ENCODE results near the gene CCDC33.

The CCDC33 gene

DNA sequence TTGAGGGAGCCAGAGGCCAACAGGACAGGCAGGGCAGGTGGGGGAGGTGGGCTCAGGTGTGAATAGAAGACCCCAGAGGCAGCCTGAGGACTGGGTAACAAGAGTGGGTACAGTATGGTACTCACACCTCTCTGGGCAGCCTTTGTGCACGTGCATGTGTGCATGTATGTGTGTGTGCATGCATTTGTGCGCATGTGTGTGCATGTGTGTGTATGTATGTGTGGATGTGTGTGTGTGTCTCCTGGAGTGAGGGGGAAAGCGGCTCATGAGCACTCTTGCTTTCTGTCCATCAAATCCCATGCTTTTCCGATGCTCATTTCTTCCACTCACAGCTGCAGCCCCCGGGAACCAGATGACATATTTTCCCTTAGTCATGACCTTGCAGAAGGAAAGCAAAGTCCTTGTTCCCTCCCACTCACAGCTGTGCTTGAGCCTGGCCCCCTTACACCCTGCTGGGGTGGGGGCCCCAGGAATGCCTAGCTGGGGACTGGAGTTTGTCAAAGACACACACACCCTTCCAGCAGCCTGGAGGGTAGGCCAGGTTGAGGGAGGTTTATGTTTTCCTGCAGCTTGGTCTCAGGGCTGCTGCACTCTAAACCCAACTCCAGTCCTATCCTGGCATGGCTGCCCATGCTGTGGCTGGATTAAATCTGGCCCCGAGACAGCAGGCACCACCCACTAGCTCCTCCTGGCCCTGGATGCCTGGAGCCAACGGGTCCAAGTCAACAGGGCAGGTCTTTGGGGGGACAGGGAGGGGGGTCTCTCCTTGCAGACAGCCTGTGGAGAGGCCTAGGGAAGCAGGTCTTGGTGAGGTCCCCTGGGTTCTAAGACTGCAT is 22.5 kb downstream of the CCDC33 start:
- TF ChIP-seq, protein P1, sequence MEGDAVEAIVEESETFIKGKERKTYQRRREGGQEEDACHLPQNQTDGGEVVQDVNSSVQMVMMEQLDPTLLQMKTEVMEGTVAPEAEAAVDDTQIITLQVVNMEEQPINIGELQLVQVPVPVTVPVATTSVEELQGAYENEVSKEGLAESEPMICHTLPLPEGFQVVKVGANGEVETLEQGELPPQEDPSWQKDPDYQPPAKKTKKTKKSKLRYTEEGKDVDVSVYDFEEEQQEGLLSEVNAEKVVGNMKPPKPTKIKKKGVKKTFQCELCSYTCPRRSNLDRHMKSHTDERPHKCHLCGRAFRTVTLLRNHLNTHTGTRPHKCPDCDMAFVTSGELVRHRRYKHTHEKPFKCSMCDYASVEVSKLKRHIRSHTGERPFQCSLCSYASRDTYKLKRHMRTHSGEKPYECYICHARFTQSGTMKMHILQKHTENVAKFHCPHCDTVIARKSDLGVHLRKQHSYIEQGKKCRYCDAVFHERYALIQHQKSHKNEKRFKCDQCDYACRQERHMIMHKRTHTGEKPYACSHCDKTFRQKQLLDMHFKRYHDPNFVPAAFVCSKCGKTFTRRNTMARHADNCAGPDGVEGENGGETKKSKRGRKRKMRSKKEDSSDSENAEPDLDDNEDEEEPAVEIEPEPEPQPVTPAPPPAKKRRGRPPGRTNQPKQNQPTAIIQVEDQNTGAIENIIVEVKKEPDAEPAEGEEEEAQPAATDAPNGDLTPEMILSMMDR (conservative IDR thresholded peaks at IDR 0.05; ENCODE audit: low read depth, low read length) = no peak
- H3K4me3 ChIP-seq (ENCODE audit: low read depth, low read length) = no peak overlapping the region
- peak; percentile 18 for DNase-seq (ENCODE audit: low read depth)

DNA sequence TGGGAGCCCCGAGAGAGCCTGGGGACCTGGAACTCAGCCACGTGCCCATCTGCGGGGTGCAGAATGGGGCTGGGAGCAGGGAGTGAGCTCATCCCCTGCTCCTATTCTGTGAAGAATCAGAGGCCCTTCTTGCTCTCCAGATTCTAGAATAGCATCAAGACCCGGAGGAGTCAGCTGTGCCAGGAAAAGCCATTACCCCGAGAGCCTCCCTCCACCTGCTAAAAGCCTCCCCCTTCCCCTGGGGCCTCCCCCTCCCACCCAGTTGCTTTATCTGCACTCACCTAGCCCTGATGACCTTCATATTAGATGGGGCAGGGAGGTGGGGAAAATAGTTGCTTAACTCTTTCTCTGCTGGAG is 23.1 kb downstream of the CCDC33 start:
- H3K4me3 ChIP-seq (ENCODE audit: low read depth, low read length) = no peak overlapping the region
- TF ChIP-seq, protein P1 (conservative IDR thresholded peaks at IDR 0.05; ENCODE audit: low read depth, low read length) = no peak
- no peak for DNase-seq (ENCODE audit: low read depth)

DNA sequence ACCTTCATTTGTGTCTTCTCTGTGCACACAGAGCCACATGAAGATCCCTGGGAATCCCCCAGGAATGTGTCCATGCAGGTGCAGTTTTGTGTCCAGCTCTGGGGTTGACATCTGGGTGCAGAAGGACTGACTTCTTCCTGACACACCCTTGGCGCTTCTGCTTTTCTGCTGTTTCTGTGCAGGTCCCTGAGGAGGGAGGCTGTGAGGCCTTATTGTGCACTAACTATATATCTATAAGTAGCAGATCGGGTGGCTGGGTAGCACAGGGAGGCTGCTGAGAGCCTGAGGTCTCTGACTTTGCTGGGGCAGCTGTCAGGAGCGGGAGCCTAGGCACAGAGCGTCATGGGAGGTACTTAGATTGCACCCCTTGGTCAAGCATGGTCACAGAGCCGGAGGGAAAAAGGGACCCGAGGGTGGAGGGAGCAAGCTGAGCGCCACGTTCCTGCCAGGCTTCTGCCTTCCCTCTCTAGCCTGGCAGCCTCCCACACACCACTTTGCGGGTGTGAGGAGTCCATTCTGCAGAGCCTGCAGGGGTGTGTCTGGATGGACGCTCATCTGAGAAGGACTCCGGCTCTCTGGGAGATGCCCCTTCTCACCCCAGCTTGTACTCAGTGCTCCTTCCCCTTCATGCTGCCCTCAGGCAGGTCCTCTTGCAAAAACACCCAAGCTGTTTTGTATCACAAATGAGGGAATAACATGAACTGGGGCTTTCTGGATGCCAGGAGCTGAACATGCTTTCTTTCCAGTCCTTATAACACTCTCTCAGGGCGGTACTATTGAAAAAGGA is 23.9 kb downstream of the CCDC33 start:
- TF ChIP-seq, protein P1 (conservative IDR thresholded peaks at IDR 0.05; ENCODE audit: low read depth, low read length) = no peak
- no peak overlapping the region for H3K4me3 ChIP-seq (ENCODE audit: low read depth, low read length)
- DNase-seq (ENCODE audit: low read depth) = no peak

DNA sequence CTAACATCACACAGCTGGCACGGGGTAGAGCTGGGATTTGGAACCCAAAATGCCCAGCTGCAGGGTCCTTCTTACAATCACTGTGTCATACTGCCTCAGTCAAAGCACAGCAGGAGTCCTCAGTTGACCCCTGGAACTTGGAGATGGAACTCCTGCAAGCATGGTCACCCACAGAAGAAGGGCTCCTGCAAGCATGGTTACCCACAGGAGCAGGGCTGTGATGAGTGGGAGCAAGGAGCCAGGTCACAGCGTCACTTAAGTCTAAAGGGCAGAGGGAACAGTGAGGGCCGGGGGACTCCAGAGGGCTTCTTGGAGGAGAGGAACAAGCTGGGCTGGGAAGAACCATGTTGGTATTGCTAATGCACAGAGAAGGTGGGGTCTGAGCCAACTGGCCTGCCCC is 24.9 kb downstream of the CCDC33 start:
- no peak for DNase-seq (ENCODE audit: low read depth)
- TF ChIP-seq, protein P1 (conservative IDR thresholded peaks at IDR 0.05; ENCODE audit: low read depth, low read length) = no peak
- H3K4me3 ChIP-seq (ENCODE audit: low read depth, low read length) = no peak overlapping the region

DNA sequence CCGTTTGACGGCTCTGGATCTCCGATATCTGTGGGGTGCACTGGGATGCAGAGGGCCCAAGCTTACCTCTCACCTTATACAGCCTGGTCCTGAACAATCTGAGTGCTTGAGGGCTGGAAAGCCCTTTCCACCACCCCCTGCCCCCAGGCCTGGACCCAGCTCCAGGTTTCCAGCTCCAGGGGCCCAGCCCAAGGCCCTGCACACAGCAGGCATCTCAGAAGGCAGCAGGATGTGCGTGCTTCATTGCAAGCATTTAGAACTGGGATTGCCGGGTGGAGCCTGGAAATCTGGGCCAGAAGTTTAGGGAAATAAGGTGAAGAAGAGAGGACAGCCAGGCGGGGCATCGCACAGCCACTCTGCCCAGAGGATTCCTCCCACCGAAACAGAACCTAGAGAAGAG is 25.6 kb downstream of the CCDC33 start:
- TF ChIP-seq, protein P1 (conservative IDR thresholded peaks at IDR 0.05; ENCODE audit: low read depth, low read length) = no peak
- no peak for DNase-seq (ENCODE audit: low read depth)
- no peak overlapping the region for H3K4me3 ChIP-seq (ENCODE audit: low read depth, low read length)

DNA sequence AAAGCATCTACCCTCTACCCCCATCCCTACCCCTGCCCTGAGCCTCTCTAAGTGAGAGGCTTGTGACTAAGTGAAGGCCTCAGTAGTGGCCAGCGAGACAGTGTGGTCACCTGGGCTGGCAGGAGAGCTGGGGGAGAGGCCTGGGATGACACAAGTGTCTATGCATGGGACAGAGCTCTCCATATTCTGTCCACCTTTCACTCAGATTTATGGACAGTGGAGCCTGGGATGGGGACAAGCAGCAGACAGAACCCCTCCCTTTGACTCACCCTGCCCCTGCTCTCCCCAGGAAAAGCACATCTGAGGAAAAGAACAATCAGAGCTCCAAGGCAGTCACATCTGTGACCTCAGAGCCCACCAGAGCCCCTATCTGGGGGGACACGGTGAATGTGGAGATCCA is 26.0 kb downstream of the CCDC33 start:
- DNase-seq (ENCODE audit: low read depth) = no peak
- H3K4me3 ChIP-seq (ENCODE audit: low read depth, low read length) = no peak overlapping the region
- TF ChIP-seq, protein P1 (conservative IDR thresholded peaks at IDR 0.05; ENCODE audit: low read depth, low read length) = no peak
